Prostate gland (tissue), 2 donors: ENCODE measurements around the gene GAS6. TPM values are rescaled to one million over a fixed set of nuclear protein-coding genes. Genes with fewer than 3 reads are reported as not detected.

Source experiments
- DNase-seq: peaks from one replicate; pipeline ENCODE4 v3.0.0-alpha.2; 2019; ENCODE audit warnings: low spot score
- H3K27ac ChIP-seq, 2 donors: fragments of 200-600 bp; sonication (generic); 2 replicates each; pipeline ENCODE4 v1.5.1; 2017 to 2019
- H3K27me3 ChIP-seq: fragments of 200-600 bp; sonication (generic); replicated peaks from 2 replicates; pipeline ENCODE4 v1.5.1; 2019; ENCODE audit not compliant: insufficient read depth
- H3K36me3 ChIP-seq, 2 donors: fragments of 200-600 bp; sonication (generic); 1 replicate in 1 of 2; 2 replicates in 1 of 2; pipeline versions ENCODE4 v1.5.1 to v1.8.1; 2017 to 2019
- H3K4me1 ChIP-seq: fragments of 200-600 bp; sonication (generic); replicated peaks from 2 replicates; pipeline ENCODE4 v1.5.1; 2019
- H3K4me3 ChIP-seq, 2 donors: fragments of 200-600 bp; sonication (generic); 2 replicates each; pipeline ENCODE4 v1.5.1; 2017 to 2019
- H3K9me3 ChIP-seq: fragments of 200-600 bp; sonication (generic); 2 replicates; pipeline ENCODE4 v1.5.1; 2017
- POLR2A ChIP-seq: fragments of 450-650 bp; IDR thresholded peaks from one replicate; pipeline ENCODE4 v1.6.1; 2016; ENCODE audit warnings: antibody characterized with exemption, mild to moderate bottlenecking
- POLR2AphosphoS5 ChIP-seq: sonication (generic); formaldehyde crosslinking; IDR thresholded peaks from one replicate; pipeline ENCODE4 v1.6.1; 2017; ENCODE audit warnings: antibody characterized with exemption
- WGBS: methylation state at CpG from one replicate; pipeline ENCODE4 v1.1.5; 2018; 5-methylcytosine and 5-hydroxymethylcytosine counted together
- intact Hi-C: fragments of 100-400 bp; cut with DNase I; formaldehyde crosslinking; loops from one replicate; pipeline ENCODE4 v1.14.2; 2022
- total RNA-seq, 2 donors: library from RNA; depleted of rRNA; stranded (reverse); fragments of >200 nt; gene quantifications; one replicate each; pipeline ENCODE4 v1.1.0, GENCODE V29; 2016
- TF ChIP-seq, protein P1 (sequence below), 4 experiments: fragments of 200-600 bp in 2 of 4; fragments of 450-650 bp in 2 of 4; sonication (generic) in 2 of 4; IDR thresholded peaks; 1 replicate in 3 of 4; 2 replicates in 1 of 4; pipeline ENCODE4 v1.5.1; 2016 to 2019; ENCODE audit warnings: antibody characterized with exemption in 4 of 4, mild to moderate bottlenecking in 2 of 4, moderate library complexity in 2 of 4

GAS6 gene
- total RNA-seq, 2 donors from 2014 or later = 116 to 432 TPM

- peak overlapping the region; percentile 57 to 59 for H3K4me3 ChIP-seq
- no peak for DNase-seq
- peak overlapping the region; percentile 80 to 81 for H3K27ac ChIP-seq
- H3K27me3 ChIP-seq = no peaks in the 10 kb centered on the region
- no peak for TF ChIP-seq POLR2A
- intact Hi-C loops = loop anchor here (5.0 kb wide), 3 partner anchors 38 to 83 kb away; no protein-coding TSS in a partner anchor
- no peaks in the 10 kb centered on the region for H3K4me1 ChIP-seq
- no peaks in the 10 kb centered on the region for H3K9me3 ChIP-seq
- 14% methylated on average over 10 of the region's 10 CpGs for WGBS
- no peaks in the 10 kb centered on the region for H3K36me3 ChIP-seq
Measured at GRCh38 chr13:113864273-113864890, 506 bp upstream of the GAS6 start.

DNA sequence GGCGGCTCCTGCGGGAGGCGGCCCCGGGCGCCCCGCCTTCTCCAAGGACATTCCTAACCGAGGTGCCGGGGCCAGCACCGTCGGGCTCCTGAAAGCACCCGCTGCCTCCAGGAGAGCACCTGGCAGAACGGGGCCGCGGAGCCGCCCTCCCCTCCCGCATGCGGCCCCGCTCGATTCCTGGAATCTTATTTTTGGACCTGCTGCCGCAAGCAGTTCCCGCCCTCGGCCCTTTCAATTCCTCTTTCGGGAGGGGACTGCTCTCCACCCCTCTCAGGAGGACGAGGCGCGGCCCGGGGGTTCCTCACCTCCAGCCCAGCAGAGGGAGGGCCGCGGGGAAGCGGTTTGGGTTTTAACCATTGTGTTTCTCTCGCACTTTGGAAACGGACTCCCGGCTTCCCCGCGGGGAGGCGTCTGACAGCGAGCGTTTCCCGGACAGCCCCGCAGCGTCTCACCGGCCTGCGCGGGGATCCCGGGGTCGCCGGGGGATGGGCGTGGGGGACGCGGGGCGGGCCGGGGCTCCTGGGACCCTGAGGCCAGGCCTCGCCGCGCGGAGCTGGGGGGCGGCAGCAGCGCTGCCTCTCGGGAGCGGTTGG is 849 bp downstream of the GAS6 start:
- Histone ChIP-seq H3K9me3 (no peaks in the 10 kb centered on the region), H3K4me1 (no peaks in the 10 kb centered on the region), H3K36me3 (no peaks in the 10 kb centered on the region), H3K27ac (peak overlapping the region; percentile 80 to 81), H3K4me3 (peak overlapping the region; percentile 57 to 59), H3K27me3 (no peaks in the 10 kb centered on the region)
- DNase-seq = no peak
- intact Hi-C loops = loop anchor here (5.0 kb wide), 3 partner anchors 39 to 84 kb away; no protein-coding TSS in a partner anchor
- TF ChIP-seq, protein P1, sequence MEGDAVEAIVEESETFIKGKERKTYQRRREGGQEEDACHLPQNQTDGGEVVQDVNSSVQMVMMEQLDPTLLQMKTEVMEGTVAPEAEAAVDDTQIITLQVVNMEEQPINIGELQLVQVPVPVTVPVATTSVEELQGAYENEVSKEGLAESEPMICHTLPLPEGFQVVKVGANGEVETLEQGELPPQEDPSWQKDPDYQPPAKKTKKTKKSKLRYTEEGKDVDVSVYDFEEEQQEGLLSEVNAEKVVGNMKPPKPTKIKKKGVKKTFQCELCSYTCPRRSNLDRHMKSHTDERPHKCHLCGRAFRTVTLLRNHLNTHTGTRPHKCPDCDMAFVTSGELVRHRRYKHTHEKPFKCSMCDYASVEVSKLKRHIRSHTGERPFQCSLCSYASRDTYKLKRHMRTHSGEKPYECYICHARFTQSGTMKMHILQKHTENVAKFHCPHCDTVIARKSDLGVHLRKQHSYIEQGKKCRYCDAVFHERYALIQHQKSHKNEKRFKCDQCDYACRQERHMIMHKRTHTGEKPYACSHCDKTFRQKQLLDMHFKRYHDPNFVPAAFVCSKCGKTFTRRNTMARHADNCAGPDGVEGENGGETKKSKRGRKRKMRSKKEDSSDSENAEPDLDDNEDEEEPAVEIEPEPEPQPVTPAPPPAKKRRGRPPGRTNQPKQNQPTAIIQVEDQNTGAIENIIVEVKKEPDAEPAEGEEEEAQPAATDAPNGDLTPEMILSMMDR (IDR thresholded peaks at IDR 0.05) = no peak
- TF ChIP-seq POLR2A (peak; percentile 17), POLR2AphosphoS5 (peak; percentile 37)
- under 1% methylated on average over 46 of the region's 60 CpGs for WGBS

- TF ChIP-seq, protein P1 (IDR thresholded peaks at IDR 0.05) = no peak
- TF ChIP-seq POLR2AphosphoS5 (no peak), POLR2A (no peak)
Measured at GRCh38 chr13:113862191-113862930, 1.5 kb downstream of the GAS6 start.

DNA sequence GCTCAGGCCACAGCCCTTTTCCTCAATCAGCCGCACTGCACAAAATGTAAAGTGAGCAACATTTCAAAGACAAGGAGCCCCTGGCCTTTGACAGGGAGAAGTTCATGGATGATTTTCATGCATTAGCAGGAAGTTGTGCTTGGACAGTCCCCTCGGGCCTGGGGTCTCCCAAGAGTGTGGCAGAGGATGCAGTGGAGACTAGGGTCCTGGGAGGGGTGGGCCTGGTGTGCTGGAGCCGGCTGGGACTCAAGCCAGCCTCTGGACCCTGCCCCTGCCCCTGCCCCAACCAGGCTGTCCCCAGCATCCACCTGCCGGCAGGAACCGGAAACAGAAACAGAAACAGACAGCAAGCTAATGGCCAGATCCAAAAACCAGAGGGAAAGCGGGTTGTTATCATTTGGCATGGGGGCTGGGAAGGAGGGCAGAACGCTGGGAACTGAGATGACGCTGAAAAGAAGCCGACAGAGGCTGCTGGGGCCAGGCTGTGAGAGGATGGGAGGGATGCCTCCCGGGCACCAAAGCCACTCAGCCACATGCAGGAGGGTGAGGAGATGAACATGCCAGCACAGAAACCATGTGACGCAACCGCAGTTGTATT is 2.3 kb downstream of the GAS6 start:
- Histone ChIP-seq H3K4me3 (no peak overlapping the region), H3K27me3 (no peaks in the 10 kb centered on the region), H3K36me3 (no peaks in the 10 kb centered on the region), H3K27ac (no peak overlapping the region), H3K9me3 (no peaks in the 10 kb centered on the region), H3K4me1 (peaks cover 1% of the 10 kb centered on the region)
- intact Hi-C loops = loop anchor here (5.0 kb wide), 3 partner anchors 39 to 86 kb away; no protein-coding TSS in a partner anchor
- WGBS = 49% methylated on average over 12 of the region's 12 CpGs
- DNase-seq = no peak
- TF ChIP-seq POLR2A (no peak), POLR2AphosphoS5 (no peak)
- TF ChIP-seq, protein P1 (IDR thresholded peaks at IDR 0.05) = no peak

More at GRCh38 chr13:113862191-113862930, 1.5 kb downstream of the GAS6 start:
- Histone ChIP-seq H3K4me3 (peak overlapping the region; percentile 57 to 59), H3K27me3 (no peaks in the 10 kb centered on the region), H3K36me3 (no peaks in the 10 kb centered on the region), H3K4me1 (no peaks in the 10 kb centered on the region), H3K27ac (peak overlapping the region; percentile 80 to 81), H3K9me3 (no peaks in the 10 kb centered on the region)
- DNase-seq = no peak
- WGBS = 55% methylated on average over 29 of the region's 31 CpGs
- intact Hi-C loops = loop anchor here (5.0 kb wide), 3 partner anchors 40 to 85 kb away; no protein-coding TSS in a partner anchor
